ENCODE measurements around the gene EHD1. TPM values are rescaled to one million over a fixed set of nuclear protein-coding genes. Genes with fewer than 3 reads are reported as not detected.

Gene EHD1
- total and polyA plus RNA-seq, 9 of the 15 experiments (the other 6 are each of a cell fraction or from before 2014, with no cell fraction given), result 0.46 to 65.0 (median 16.4) TPM

- TF ChIP-seq CREB3 (tag; conservative IDR thresholded peaks at IDR 0.05; ENCODE audit: low read depth), result no peak
- TF ChIP-seq NCOA6 (IDR thresholded peaks at IDR 0.05), result no peak
- TF ChIP-seq, protein P1, sequence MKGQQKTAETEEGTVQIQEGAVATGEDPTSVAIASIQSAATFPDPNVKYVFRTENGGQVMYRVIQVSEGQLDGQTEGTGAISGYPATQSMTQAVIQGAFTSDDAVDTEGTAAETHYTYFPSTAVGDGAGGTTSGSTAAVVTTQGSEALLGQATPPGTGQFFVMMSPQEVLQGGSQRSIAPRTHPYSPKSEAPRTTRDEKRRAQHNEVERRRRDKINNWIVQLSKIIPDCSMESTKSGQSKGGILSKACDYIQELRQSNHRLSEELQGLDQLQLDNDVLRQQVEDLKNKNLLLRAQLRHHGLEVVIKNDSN (CRISPR knock-in tag; IDR thresholded peaks at IDR 0.05), result no peak
- TF ChIP-seq, protein P2, sequence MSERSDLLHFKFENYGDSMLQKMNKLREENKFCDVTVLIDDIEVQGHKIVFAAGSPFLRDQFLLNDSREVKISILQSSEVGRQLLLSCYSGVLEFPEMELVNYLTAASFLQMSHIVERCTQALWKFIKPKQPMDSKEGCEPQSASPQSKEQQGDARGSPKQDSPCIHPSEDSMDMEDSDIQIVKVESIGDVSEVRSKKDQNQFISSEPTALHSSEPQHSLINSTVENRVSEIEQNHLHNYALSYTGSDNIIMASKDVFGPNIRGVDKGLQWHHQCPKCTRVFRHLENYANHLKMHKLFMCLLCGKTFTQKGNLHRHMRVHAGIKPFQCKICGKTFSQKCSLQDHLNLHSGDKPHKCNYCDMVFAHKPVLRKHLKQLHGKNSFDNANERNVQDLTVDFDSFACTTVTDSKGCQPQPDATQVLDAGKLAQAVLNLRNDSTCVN (CRISPR knock-in tag; IDR thresholded peaks at IDR 0.05), result peak; percentile 34; the same call in 1 of the 2 replicates
- TF ChIP-seq MAZ (CRISPR knock-in tag; conservative IDR thresholded peaks at IDR 0.05 in 1 of 2, IDR thresholded peaks at IDR 0.05 in 1 of 2), result peak; percentile 39 to 58; a peak in 1 of 4 replicates
- no peak for TF ChIP-seq BRCA1 (IDR thresholded peaks at IDR 0.05)
- TF ChIP-seq BRCA1 (CRISPR knock-in tag; IDR thresholded peaks at IDR 0.05), result no peak
- no peak for TF ChIP-seq PRMT5 (CRISPR knock-in tag; IDR thresholded peaks at IDR 0.05)
- no peak for TF ChIP-seq PREB (CRISPR knock-in tag; IDR thresholded peaks at IDR 0.05)
- no peak for TF ChIP-seq MXI1 (IDR thresholded peaks at IDR 0.05; ENCODE audit: low read depth, low read length)
- no peak for TF ChIP-seq NFATC3 (IDR thresholded peaks at IDR 0.05)
- TF ChIP-seq ZNF507 (tag; conservative IDR thresholded peaks at IDR 0.05), result no peak
- no peak for TF ChIP-seq ZNF184 (CRISPR knock-in tag; IDR thresholded peaks at IDR 0.05)
- no peak for TF ChIP-seq ARHGAP35 (IDR thresholded peaks at IDR 0.05; ENCODE audit: partially characterized antibody)
- no peak for TF ChIP-seq NUFIP1 (IDR thresholded peaks at IDR 0.05; ENCODE audit: partially characterized antibody)
- TF ChIP-seq HDAC3 (IDR thresholded peaks at IDR 0.05; ENCODE audit: borderline replicate concordance, partially characterized antibody), result no peak
- peak in 1 of 2 experiments; percentile 70; a peak in 1 of 4 replicates for TF ChIP-seq UBTF (IDR thresholded peaks at IDR 0.05; ENCODE audit: borderline replicate concordance in 1 of 2, low read depth in 2 of 2, low read length in 2 of 2)
- no peak for TF ChIP-seq KHSRP (IDR thresholded peaks at IDR 0.05)
- TF ChIP-seq CBFB (CRISPR knock-in tag; IDR thresholded peaks at IDR 0.05), result no peak
- TF ChIP-seq CSDE1 (IDR thresholded peaks at IDR 0.05), result no peak
Measured at GRCh38 chr11:64842851-64843685, 35.4 kb downstream of the EHD1 start (continued).

Measured in K562 (cell line).